Right lobe of liver (tissue), 4 donors: ENCODE data around the gene KIF2C.

Experiments used
- CTCF ChIP-seq, 4 donors: fragments of 200-600 bp in 3 of 4; fragments of 450-650 bp in 1 of 4; IDR thresholded peaks; one replicate each; pipeline versions ENCODE4 v1.5.1 to v1.8.0; 2016 to 2022; ENCODE audit warnings: antibody characterized with exemption in 4 of 4, mild to moderate bottlenecking in 2 of 4
- POLR2A ChIP-seq: fragments of 450-650 bp; IDR thresholded peaks from one replicate; pipeline ENCODE4 v1.6.1; 2017; ENCODE audit warnings: antibody characterized with exemption, mild to moderate bottlenecking
- donor health status: DM: no; HTN: no; CAD: no.
- donor health status: DM: no; HTN: no; CAD: no.
- donor health status: DM: no; HTN: yes; CAD: no.

GRCh38 chr1:44783697-44784093 lies 44.1 kb downstream of the KIF2C start:
- TF ChIP-seq CTCF (IDR thresholded peaks at IDR 0.05) = no peak
- TF ChIP-seq POLR2A = no peak
